ENCODE data around the gene FAAP100.

DNA sequence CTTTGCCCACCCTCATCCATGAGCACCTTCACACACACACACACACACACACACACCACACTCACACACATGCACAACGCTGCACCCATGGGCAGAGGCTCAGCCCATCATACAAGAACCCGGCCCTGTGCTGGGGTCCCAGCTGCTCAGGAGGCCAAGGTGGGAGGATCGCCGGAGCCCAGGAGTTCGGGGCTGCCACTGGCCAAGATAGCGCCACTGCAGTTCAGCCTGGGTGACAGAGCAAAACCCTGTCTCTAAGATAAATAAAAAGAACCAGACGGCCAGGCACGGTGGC, 27.3 kb downstream of the FAAP100 start:
- no peak for TF ChIP-seq CTCF (IDR thresholded peaks at IDR 0.05)
- TF ChIP-seq FOXM1 (IDR thresholded peaks at IDR 0.05; ENCODE audit: low read depth), result no peak
- no peak for TF ChIP-seq NFIC (IDR thresholded peaks at IDR 0.05; ENCODE audit: borderline replicate concordance)
- TF ChIP-seq SMC3 (IDR thresholded peaks at IDR 0.05; ENCODE audit: low read depth, low read length), result no peak
- TF ChIP-seq RAD21 (IDR thresholded peaks at IDR 0.05; ENCODE audit: low read length), result no peak
- no peak for TF ChIP-seq ELF1 (IDR thresholded peaks at IDR 0.05)
- TF ChIP-seq EZH2phosphoT487 (IDR thresholded peaks at IDR 0.05; ENCODE audit: borderline replicate concordance, low read depth), result no peak
- TF ChIP-seq MAX (IDR thresholded peaks at IDR 0.05; ENCODE audit: low read depth), result no peak
- no peak for TF ChIP-seq RFX5 (IDR thresholded peaks at IDR 0.05; ENCODE audit: low read length)
- TF ChIP-seq EP300 (IDR thresholded peaks at IDR 0.05; ENCODE audit: borderline replicate concordance in 1 of 2, low read depth in 1 of 2, low read length in 1 of 2), result no peak
- no peak for TF ChIP-seq POLR2AphosphoS5 (IDR thresholded peaks at IDR 0.05; ENCODE audit: low read depth, low read length)
